Activated CD8-positive, alpha-beta T cell treated with anti-CD3 and anti-CD28 coated beads for 36 hours (primary cell): ENCODE results near the gene CNPY3. TPM values are rescaled to one million over a fixed set of nuclear protein-coding genes. Genes with fewer than 3 reads are reported as not detected.
"Not testable (repeated sequence)": the region's sequence is repeated elsewhere in the genome, so short reads cannot be mapped to it uniquely, and the experiment has no call there.

Experiments
- ATAC-seq: fragments of 200-7000 bp; cut with Tn5 transposase; one replicate; pipeline ENCODE4 v1.10.0; 2021; ENCODE audit warnings: mild to moderate bottlenecking, moderate library complexity
- CTCF ChIA-PET: fragments of 350-600 bp; sonication (Branson Sonifier 250); formaldehyde crosslinking; loops from one replicate; lab custom pipeline; 2021; ENCODE audit warnings: antibody characterized with exemption; lab: Charles Lee
- POLR2A ChIA-PET: fragments of 350-600 bp; sonication (Branson Sonifier 250); formaldehyde crosslinking; loops from one replicate; lab custom pipeline; 2021; ENCODE audit warnings: antibody characterized with exemption; lab: Charles Lee
- DNase-seq: peaks from one replicate; pipeline ENCODE4 v3.0.0-alpha.2; 2020
- H3K27ac Mint-ChIP-seq: one replicate; pipeline ENCODE4 v1.8.0; 2021; ENCODE audit warnings: mild to moderate bottlenecking, mixed read lengths
- H3K27me3 Mint-ChIP-seq: one replicate; pipeline ENCODE4 v1.8.0; 2021; ENCODE audit warnings: mixed read lengths
- H3K36me3 Mint-ChIP-seq: one replicate; pipeline ENCODE4 v1.8.0; 2021; ENCODE audit warnings: low read depth, mixed read lengths
- H3K4me1 Mint-ChIP-seq: one replicate; pipeline ENCODE4 v1.8.0; 2021; ENCODE audit warnings: low read depth, mixed read lengths
- H3K4me3 Mint-ChIP-seq: one replicate; pipeline ENCODE4 v1.8.0; 2021; ENCODE audit warnings: mild to moderate bottlenecking, moderate library complexity, mixed read lengths
- H3K9me3 Mint-ChIP-seq: one replicate; pipeline ENCODE4 v1.8.0; 2021; ENCODE audit warnings: mixed read lengths
- intact Hi-C: fragments of 100-400 bp; cut with micrococcal nuclease; formaldehyde crosslinking; loops from one replicate; pipeline ENCODE4 v1.10.0; 2022
- total RNA-seq, 2 experiments: library from RNA; stranded (reverse); gene quantifications; one replicate each; pipeline ENCODE4 v1.2.3, GENCODE V29; 2021
- TF ChIP-seq, protein P1 (sequence below): fragments of 200-600 bp; IDR thresholded peaks from one replicate; pipeline ENCODE4 v1.8.0; 2022; ENCODE audit warnings: antibody characterized with exemption, mild to moderate bottlenecking

CNPY3 gene
- total RNA-seq, 2 experiments from 2014 or later, result 46.2 to 46.8 TPM

- intact Hi-C loops, result no loop called here
- no peaks in the 10 kb centered on the region for H3K27me3 Mint-ChIP-seq
- H3K27ac Mint-ChIP-seq, result peak overlapping the region; percentile 38
- ChIA-PET CTCF (interaction anchor here (1.1 to 1.2 kb wide), 2 partner anchors 10 to 24 kb away, joined by 3 to 4 read pairs; no protein-coding TSS in a partner anchor), POLR2A (interaction anchor here (1.1 to 2.5 kb wide), 3 partner anchors 9 to 38 kb away, joined by 3 to 10 read pairs (median 9); partner anchors contain the start of genes CNPY3 and PEX6)
- H3K9me3 Mint-ChIP-seq, result no peaks in the 10 kb centered on the region
- DNase-seq (no peak), ATAC-seq (no peak)
- TF ChIP-seq, protein P1, sequence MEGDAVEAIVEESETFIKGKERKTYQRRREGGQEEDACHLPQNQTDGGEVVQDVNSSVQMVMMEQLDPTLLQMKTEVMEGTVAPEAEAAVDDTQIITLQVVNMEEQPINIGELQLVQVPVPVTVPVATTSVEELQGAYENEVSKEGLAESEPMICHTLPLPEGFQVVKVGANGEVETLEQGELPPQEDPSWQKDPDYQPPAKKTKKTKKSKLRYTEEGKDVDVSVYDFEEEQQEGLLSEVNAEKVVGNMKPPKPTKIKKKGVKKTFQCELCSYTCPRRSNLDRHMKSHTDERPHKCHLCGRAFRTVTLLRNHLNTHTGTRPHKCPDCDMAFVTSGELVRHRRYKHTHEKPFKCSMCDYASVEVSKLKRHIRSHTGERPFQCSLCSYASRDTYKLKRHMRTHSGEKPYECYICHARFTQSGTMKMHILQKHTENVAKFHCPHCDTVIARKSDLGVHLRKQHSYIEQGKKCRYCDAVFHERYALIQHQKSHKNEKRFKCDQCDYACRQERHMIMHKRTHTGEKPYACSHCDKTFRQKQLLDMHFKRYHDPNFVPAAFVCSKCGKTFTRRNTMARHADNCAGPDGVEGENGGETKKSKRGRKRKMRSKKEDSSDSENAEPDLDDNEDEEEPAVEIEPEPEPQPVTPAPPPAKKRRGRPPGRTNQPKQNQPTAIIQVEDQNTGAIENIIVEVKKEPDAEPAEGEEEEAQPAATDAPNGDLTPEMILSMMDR, result no peak
- peaks cover 36% of the 10 kb centered on the region for H3K36me3 Mint-ChIP-seq
- H3K4me3 Mint-ChIP-seq, result no peak overlapping the region
- H3K4me1 Mint-ChIP-seq, result peaks cover 13% of the 10 kb centered on the region
These were observed 11.3 kb downstream of the CNPY3 start for GRCh38 chr6:42940493-42941045.

DNA sequence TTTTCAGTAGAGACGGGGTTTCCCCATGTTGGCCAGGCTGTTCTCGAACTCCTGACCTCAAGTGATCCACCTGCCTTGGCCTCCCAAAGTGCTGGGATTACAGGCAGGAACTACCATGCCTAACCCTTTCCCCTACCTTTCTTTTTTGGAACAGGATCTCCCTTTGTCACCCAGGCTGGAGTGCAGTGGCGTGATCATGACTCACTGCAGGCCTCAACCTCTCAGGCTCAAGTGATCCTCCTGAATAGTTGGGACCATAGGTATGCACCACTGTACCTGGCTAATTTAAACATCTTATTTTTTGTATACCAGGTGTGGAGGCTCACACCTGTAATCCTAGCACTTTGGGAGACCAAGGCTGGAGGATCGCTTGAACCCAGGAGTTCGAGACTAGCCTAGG is 12.1 kb downstream of the CNPY3 start:
- intact Hi-C loops, DNase-seq, H3K4me1 Mint-ChIP-seq, ATAC-seq, H3K9me3 Mint-ChIP-seq, H3K4me3 Mint-ChIP-seq, H3K27me3 Mint-ChIP-seq: not testable (repeated sequence)
- Mint-ChIP-seq H3K36me3 (peaks cover 32% of the 10 kb centered on the region), H3K27ac (peak overlapping the region; percentile 63)
- ChIA-PET CTCF (interaction anchor here (1.2 kb wide), 1 partner anchor 11 kb away, joined by 4 read pairs; no protein-coding TSS in a partner anchor), POLR2A (interaction anchor here (1.0 to 2.5 kb wide), 3 partner anchors 10 to 38 kb away, joined by 4 to 10 read pairs (median 9); partner anchors contain the start of gene PEX6)

GRCh38 chr6:42942444-42942843 is 13.2 kb downstream of the CNPY3 start:
- Mint-ChIP-seq H3K27ac (no peak overlapping the region), H3K4me1 (peaks cover 5% of the 10 kb centered on the region), H3K4me3 (no peak overlapping the region), H3K27me3 (no peaks in the 10 kb centered on the region), H3K9me3 (no peaks in the 10 kb centered on the region), H3K36me3 (peaks cover 24% of the 10 kb centered on the region)
- CTCF ChIA-PET, result no interaction called here
- intact Hi-C loops, result no loop called here
- no peak for DNase-seq
- no peak for ATAC-seq
- TF ChIP-seq, protein P1, result no peak
- POLR2A ChIA-PET, result interaction anchor here (0.6 kb wide), 1 partner anchor 11 kb away, joined by 3 read pairs; no protein-coding TSS in a partner anchor

DNA sequence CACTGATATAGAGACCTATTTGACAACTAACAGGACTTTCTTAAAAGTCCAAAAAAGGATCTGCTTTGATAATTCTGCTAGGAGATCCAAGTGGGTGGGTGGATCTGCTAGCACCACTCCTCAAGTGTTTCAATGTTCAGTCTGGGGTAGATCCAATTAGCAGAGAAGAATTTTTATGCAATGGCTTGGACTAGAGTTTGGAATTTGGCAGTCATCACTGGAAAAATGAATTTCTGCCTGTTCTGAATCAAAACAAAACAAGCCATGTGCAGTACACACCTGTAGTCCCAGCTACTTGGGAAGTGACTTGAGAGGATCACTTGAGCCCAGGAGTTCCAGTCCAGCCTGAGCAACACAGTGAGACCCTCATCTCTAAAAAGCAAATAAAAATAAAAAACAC is 18.7 kb downstream of the CNPY3 start:
- no peak for DNase-seq
- ChIA-PET POLR2A (no interaction called here), CTCF (no interaction called here)
- H3K36me3 Mint-ChIP-seq, result peaks cover 7% of the 10 kb centered on the region
- intact Hi-C loops, result no loop called here
- no peaks in the 10 kb centered on the region for H3K27me3 Mint-ChIP-seq
- H3K4me1 Mint-ChIP-seq, result no peaks in the 10 kb centered on the region
- H3K27ac Mint-ChIP-seq, result peak overlapping the region; percentile 8
- no peaks in the 10 kb centered on the region for H3K9me3 Mint-ChIP-seq
- ATAC-seq, result no peak
- TF ChIP-seq, protein P1, result no peak
- H3K4me3 Mint-ChIP-seq, result no peak overlapping the region

GRCh38 chr6:42952389-42952788 is 23.1 kb downstream of the CNPY3 start:
- Mint-ChIP-seq H3K36me3 (peaks cover 4% of the 10 kb centered on the region), H3K27me3 (no peaks in the 10 kb centered on the region), H3K27ac (no peak overlapping the region), H3K4me1 (no peaks in the 10 kb centered on the region), H3K9me3 (no peaks in the 10 kb centered on the region), H3K4me3 (no peak overlapping the region)
- POLR2A ChIA-PET, result interaction anchor here (0.7 to 1.1 kb wide), 3 partner anchors 16 to 148 kb away, joined by 3 to 4 read pairs (median 3); partner anchors contain the start of gene CNPY3
- intact Hi-C loops, result no loop called here
- CTCF ChIA-PET, result no interaction called here
- ATAC-seq (no peak), DNase-seq (no peak)
- TF ChIP-seq, protein P1, result no peak

GRCh38 chr6:42954405-42954804 is 25.1 kb downstream of the CNPY3 start:
- H3K27ac Mint-ChIP-seq, H3K27me3 Mint-ChIP-seq, ATAC-seq, H3K9me3 Mint-ChIP-seq, H3K36me3 Mint-ChIP-seq, POLR2A ChIA-PET, CTCF ChIA-PET, DNase-seq, intact Hi-C loops, H3K4me1 Mint-ChIP-seq, H3K4me3 Mint-ChIP-seq: not testable (repeated sequence)
